ENCODE data around the gene ARSA. TPM values are rescaled to one million over a fixed set of nuclear protein-coding genes. Genes with fewer than 3 reads are reported as not detected.

ARSA gene
- total RNA-seq, 2 experiments from 2014 or later: 31.6 to 34.4 TPM

GRCh38 chr22:50597097-50597496 is 30.9 kb downstream of the ARSA start:
- no peak overlapping the region for H3K27ac ChIP-seq (ENCODE audit: low read depth, low read length, poor library complexity, severe bottlenecking)
- no peaks in the 10 kb centered on the region for H3K4me1 ChIP-seq (ENCODE audit: insufficient read depth, low read length, poor library complexity, severe bottlenecking)
- ChIA-PET POLR2A (no interaction called here), CTCF (ENCODE audit: unreplicated experiment) (no interaction called here)
- BruUV-seq (replicated peaks): no TSS peak
- no peaks in the 10 kb centered on the region for H3K9me2 ChIP-seq (ENCODE audit: insufficient read depth, low read length)
- no peak for TF ChIP-seq CTCF (conservative IDR thresholded peaks at IDR 0.05; ENCODE audit: low read length)
- no peak for TF ChIP-seq EZH2phosphoT487 (IDR thresholded peaks at IDR 0.05; ENCODE audit: borderline replicate concordance, low read depth, low read length)
- H4K20me1 ChIP-seq (ENCODE audit: insufficient read depth, low read length): no peaks in the 10 kb centered on the region
- no peak overlapping the region for H3K4me3 ChIP-seq (ENCODE audit: low read depth, low read length, poor library complexity, severe bottlenecking)
- no peak overlapping the region for H2AFZ ChIP-seq (ENCODE audit: low read length)
- H3K79me2 ChIP-seq (ENCODE audit: insufficient read depth, low read depth, low read length): no peaks in the 10 kb centered on the region
- H3K9me3 ChIP-seq (ENCODE audit: low read length): no peaks in the 10 kb centered on the region
- no peak for DNase-seq (ENCODE audit: low spot score)
- no peak overlapping the region for H3K4me2 ChIP-seq (ENCODE audit: low read length)
- intact Hi-C loops (cut with micrococcal nuclease; ENCODE audit: unreplicated experiment): no loop called here
- H3K36me3 ChIP-seq (ENCODE audit: insufficient read depth, low read length): no peaks in the 10 kb centered on the region

- H3K36me3 ChIP-seq (ENCODE audit: insufficient read depth, low read length): no peaks in the 10 kb centered on the region
- no peaks in the 10 kb centered on the region for H3K9me2 ChIP-seq (ENCODE audit: insufficient read depth, low read length)
- TF ChIP-seq EZH2phosphoT487 (IDR thresholded peaks at IDR 0.05; ENCODE audit: borderline replicate concordance, low read depth, low read length) (no peak), CTCF (conservative IDR thresholded peaks at IDR 0.05; ENCODE audit: low read length) (no peak)
- H3K4me3 ChIP-seq (ENCODE audit: low read depth, low read length, poor library complexity, severe bottlenecking): no peak overlapping the region
- intact Hi-C loops (cut with micrococcal nuclease; ENCODE audit: unreplicated experiment): no loop called here
- H3K27ac ChIP-seq (ENCODE audit: low read depth, low read length, poor library complexity, severe bottlenecking): no peak overlapping the region
- POLR2A ChIA-PET: no interaction called here
- H3K4me1 ChIP-seq (ENCODE audit: insufficient read depth, low read length, poor library complexity, severe bottlenecking): no peaks in the 10 kb centered on the region
- no TSS peak for BruUV-seq (replicated peaks)
- H3K4me2 ChIP-seq (ENCODE audit: low read length): no peak overlapping the region
- DNase-seq (ENCODE audit: low spot score): no peak
- H3K9me3 ChIP-seq (ENCODE audit: low read length): no peaks in the 10 kb centered on the region
- H3K79me2 ChIP-seq (ENCODE audit: insufficient read depth, low read depth, low read length): no peaks in the 10 kb centered on the region
- H2AFZ ChIP-seq (ENCODE audit: low read length): no peak overlapping the region
- H4K20me1 ChIP-seq (ENCODE audit: insufficient read depth, low read length): no peaks in the 10 kb centered on the region
- CTCF ChIA-PET (ENCODE audit: unreplicated experiment): no interaction called here
Measured at GRCh38 chr22:50595189-50595588, 32.8 kb downstream of the ARSA start.

GRCh38 chr22:50587407-50587806 is 40.5 kb downstream of the ARSA start:
- TF ChIP-seq EZH2phosphoT487 (IDR thresholded peaks at IDR 0.05; ENCODE audit: borderline replicate concordance, low read depth, low read length) (no peak), CTCF (conservative IDR thresholded peaks at IDR 0.05; ENCODE audit: low read length) (no peak)
- DNase-seq (ENCODE audit: low spot score): no peak
- ChIA-PET CTCF (ENCODE audit: unreplicated experiment) (no interaction called here), POLR2A (interaction anchor here (0.6 kb wide), 1 partner anchor 26 kb away, joined by 4 read pairs; no protein-coding TSS in a partner anchor)
- Histone ChIP-seq H3K9me2 (ENCODE audit: insufficient read depth, low read length) (no peaks in the 10 kb centered on the region), H3K36me3 (ENCODE audit: insufficient read depth, low read length) (no peaks in the 10 kb centered on the region), H3K79me2 (ENCODE audit: insufficient read depth, low read depth, low read length) (peaks cover 8% of the 10 kb centered on the region; the same call in 1 of the 2 replicates), H2AFZ (ENCODE audit: low read length) (no peak overlapping the region), H3K27ac (ENCODE audit: low read depth, low read length, poor library complexity, severe bottlenecking) (no peak overlapping the region), H3K9me3 (ENCODE audit: low read length) (no peaks in the 10 kb centered on the region), H3K4me1 (ENCODE audit: insufficient read depth, low read length, poor library complexity, severe bottlenecking) (peaks cover 5% of the 10 kb centered on the region), H4K20me1 (ENCODE audit: insufficient read depth, low read length) (no peaks in the 10 kb centered on the region), H3K4me2 (ENCODE audit: low read length) (no peak overlapping the region), H3K4me3 (ENCODE audit: low read depth, low read length, poor library complexity, severe bottlenecking) (no peak overlapping the region)
- intact Hi-C loops (cut with micrococcal nuclease; ENCODE audit: unreplicated experiment): no loop called here
- no TSS peak for BruUV-seq (replicated peaks)
